ENCODE results near the gene ARPP19.
"Not testable (repeated sequence)": the region's sequence is repeated elsewhere in the genome, so short reads cannot be mapped to it uniquely, and the experiment has no call there.

Gene ARPP19

DNA sequence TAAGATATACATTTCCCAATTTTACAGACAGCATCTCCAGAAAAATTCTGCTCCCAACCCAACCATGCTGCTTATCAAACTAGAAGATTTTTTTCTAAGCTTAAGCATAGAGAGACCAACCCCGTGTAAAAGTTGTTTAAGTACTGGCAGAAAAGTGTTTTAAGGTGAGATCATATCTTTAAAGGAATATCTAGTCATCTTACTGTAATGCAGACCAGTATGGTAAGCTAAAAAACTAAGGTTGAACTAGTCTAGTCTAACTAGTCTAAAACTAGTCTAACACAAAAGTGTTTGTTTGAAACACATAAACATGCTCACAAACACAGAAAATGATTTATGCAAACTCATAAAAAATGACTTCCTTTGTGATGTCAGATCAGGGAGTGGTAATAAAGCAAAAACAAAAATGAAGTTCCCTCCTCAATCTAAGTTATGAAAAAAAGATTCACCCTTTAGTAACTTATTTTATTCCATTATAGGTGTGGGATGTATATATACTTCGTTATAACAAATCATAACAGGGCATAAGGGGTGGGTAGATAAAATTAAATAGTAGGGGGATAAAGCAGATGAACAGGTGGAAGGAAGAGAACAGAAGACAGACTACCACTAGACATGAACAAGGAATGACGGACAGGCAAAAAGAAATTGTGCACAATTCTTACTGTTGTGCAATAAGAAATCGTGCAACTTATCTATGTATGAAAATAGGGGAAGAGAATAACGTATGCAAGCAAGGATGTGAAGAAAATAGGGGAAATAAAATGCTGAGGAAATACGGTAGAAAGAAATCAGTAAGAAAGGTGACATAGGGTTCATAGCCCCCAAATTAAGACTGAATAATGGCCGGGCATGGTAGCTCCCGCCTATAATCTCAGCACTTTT lies 50.1 kb downstream of the ARPP19 start:
- no peak overlapping the region for H3K27ac ChIP-seq
- TF ChIP-seq, protein P1, sequence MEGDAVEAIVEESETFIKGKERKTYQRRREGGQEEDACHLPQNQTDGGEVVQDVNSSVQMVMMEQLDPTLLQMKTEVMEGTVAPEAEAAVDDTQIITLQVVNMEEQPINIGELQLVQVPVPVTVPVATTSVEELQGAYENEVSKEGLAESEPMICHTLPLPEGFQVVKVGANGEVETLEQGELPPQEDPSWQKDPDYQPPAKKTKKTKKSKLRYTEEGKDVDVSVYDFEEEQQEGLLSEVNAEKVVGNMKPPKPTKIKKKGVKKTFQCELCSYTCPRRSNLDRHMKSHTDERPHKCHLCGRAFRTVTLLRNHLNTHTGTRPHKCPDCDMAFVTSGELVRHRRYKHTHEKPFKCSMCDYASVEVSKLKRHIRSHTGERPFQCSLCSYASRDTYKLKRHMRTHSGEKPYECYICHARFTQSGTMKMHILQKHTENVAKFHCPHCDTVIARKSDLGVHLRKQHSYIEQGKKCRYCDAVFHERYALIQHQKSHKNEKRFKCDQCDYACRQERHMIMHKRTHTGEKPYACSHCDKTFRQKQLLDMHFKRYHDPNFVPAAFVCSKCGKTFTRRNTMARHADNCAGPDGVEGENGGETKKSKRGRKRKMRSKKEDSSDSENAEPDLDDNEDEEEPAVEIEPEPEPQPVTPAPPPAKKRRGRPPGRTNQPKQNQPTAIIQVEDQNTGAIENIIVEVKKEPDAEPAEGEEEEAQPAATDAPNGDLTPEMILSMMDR (conservative IDR thresholded peaks at IDR 0.05), result no peak
- TF ChIP-seq ZFX (IDR thresholded peaks at IDR 0.05), result no peak

GRCh38 chr15:52517014-52517413 lies 51.8 kb downstream of the ARPP19 start:
- TF ChIP-seq ZFX (IDR thresholded peaks at IDR 0.05), result no peak
- TF ChIP-seq, protein P1 (conservative IDR thresholded peaks at IDR 0.05), result no peak
- no peak overlapping the region for H3K27ac ChIP-seq

- TF ChIP-seq, protein P1 (conservative IDR thresholded peaks at IDR 0.05), result no peak
- TF ChIP-seq ZFX (IDR thresholded peaks at IDR 0.05), result no peak
- H3K27ac ChIP-seq, result no peak overlapping the region
These were observed 53.5 kb downstream of the ARPP19 start for GRCh38 chr15:52515343-52515742.

DNA sequence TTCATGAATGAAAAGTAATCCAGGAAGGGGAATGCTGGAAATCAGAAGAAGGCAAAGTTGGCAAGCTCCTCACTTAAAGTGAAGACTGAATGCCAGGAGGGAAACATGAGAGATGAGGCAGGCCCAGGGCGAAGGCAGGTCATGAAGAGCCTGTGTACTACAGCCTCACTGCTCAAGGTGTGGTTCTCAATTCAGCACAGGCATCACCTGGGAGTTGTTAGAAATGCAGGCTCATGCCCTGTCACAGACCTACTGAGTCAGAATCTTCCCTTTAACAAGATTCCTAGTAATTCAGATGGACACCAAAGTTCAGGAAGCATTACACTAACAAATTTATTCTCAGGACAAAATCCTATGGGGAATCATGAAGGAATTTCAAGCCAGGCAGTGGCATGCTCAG lies 54.3 kb downstream of the ARPP19 start:
- TF ChIP-seq, protein P1 (conservative IDR thresholded peaks at IDR 0.05), result no peak
- TF ChIP-seq ZFX (IDR thresholded peaks at IDR 0.05), result no peak
- no peak overlapping the region for H3K27ac ChIP-seq

DNA sequence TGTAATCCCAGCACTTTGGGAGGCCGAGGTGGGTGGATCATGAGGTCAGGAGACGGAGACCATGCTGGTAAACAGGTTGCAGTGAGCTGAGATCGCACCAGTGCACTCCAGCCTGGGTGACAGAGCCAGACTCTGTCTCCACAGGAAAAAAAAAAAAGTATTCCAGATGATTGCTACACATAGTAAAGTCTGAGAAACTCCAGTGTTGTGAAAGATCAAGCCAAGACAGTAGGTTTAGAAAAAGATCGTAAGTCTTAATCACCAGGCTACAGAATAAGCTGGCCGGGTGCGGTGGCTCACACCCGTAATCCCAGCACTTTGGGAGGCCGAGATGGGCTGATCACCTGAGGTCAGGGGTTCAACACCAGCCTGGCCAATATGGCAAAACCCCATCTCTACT lies 56.0 kb downstream of the ARPP19 start:
- H3K27ac ChIP-seq, result not testable (repeated sequence)

DNA sequence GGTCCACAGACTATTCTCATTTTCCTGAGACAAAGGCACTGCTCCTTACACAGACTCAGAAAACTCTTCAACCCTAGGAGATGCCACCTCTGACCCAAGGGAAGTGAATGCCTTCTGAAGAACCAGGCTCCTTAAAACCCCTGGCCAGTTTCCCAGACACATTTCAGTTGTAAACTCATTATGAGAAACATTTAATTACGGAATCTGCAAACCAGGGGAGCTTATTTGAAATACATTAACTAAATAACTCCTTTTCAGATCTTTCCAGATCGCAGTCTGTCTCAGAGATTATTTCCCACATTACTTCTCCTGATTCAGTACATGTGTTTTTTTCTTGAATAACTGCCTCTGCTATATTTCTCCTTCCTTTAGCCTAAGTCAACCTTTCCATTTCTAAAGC lies 57.7 kb downstream of the ARPP19 start:
- no peak overlapping the region for H3K27ac ChIP-seq
- no peak for TF ChIP-seq ZFX (IDR thresholded peaks at IDR 0.05)
- TF ChIP-seq, protein P1 (conservative IDR thresholded peaks at IDR 0.05), result no peak

GRCh38 chr15:52509500-52510245 lies 59.2 kb downstream of the ARPP19 start:
- TF ChIP-seq, protein P1 (conservative IDR thresholded peaks at IDR 0.05), result no peak
- no peak for TF ChIP-seq ZFX (IDR thresholded peaks at IDR 0.05)
- no peak overlapping the region for H3K27ac ChIP-seq

Data from C4-2B (cell line).